Measurements from ENCODE around the gene COPB1. TPM values are rescaled to one million over a fixed set of nuclear protein-coding genes. Genes with fewer than 3 reads are reported as not detected.

Gene COPB1
- total and polyA plus RNA-seq, 2 of the 8 experiments (the other 6 are each of a cell fraction or from before 2014, with no cell fraction given), result 28.7 to 72.1 TPM

- TF ChIP-seq BCL11A (IDR thresholded peaks at IDR 0.05; ENCODE audit: low read depth in 2 of 2, low read length in 2 of 2) (no peak), FOSL1 (IDR thresholded peaks at IDR 0.05; ENCODE audit: insufficient read depth, low read depth, low read length) (no peak), KDM4A (IDR thresholded peaks at IDR 0.05; ENCODE audit: low read depth, low read length, severe bottlenecking) (peak; percentile 67), SAP30 (IDR thresholded peaks at IDR 0.05; ENCODE audit: insufficient read depth, insufficient replicate concordance, low read length) (peak; percentile 36), SIX5 (IDR thresholded peaks at IDR 0.05; ENCODE audit: low read depth, low read length) (no peak)
These were observed at the start of gene COPB1 (continued) for GRCh38 chr11:14499560-14500180.

Measured in H1 (cell line).